Peyer's patch (tissue), 4 donors: Measurements from ENCODE around the gene TAF5L.

Experiments used
- POLR2A ChIP-seq, 2 donors: fragments of 450-650 bp; IDR thresholded peaks; one replicate each; pipeline ENCODE4 v1.5.1; 2017; ENCODE audit warnings: antibody characterized with exemption in 2 of 2, mild to moderate bottlenecking in 2 of 2, moderate library complexity in 2 of 2
- TF ChIP-seq, protein P1 (sequence below), 6 experiments: fragments of 450-650 bp in 4 of 6; fragments of 200-600 bp in 2 of 6; sonication (generic) in 1 of 6; IDR thresholded peaks; one replicate each; pipeline ENCODE4 v1.5.1; 2017 to 2019; ENCODE audit warnings: antibody characterized with exemption in 6 of 6, mild to moderate bottlenecking in 3 of 6, moderate library complexity in 1 of 6

- TF ChIP-seq, protein P1, sequence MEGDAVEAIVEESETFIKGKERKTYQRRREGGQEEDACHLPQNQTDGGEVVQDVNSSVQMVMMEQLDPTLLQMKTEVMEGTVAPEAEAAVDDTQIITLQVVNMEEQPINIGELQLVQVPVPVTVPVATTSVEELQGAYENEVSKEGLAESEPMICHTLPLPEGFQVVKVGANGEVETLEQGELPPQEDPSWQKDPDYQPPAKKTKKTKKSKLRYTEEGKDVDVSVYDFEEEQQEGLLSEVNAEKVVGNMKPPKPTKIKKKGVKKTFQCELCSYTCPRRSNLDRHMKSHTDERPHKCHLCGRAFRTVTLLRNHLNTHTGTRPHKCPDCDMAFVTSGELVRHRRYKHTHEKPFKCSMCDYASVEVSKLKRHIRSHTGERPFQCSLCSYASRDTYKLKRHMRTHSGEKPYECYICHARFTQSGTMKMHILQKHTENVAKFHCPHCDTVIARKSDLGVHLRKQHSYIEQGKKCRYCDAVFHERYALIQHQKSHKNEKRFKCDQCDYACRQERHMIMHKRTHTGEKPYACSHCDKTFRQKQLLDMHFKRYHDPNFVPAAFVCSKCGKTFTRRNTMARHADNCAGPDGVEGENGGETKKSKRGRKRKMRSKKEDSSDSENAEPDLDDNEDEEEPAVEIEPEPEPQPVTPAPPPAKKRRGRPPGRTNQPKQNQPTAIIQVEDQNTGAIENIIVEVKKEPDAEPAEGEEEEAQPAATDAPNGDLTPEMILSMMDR (IDR thresholded peaks at IDR 0.05), result no peak
- no peak for TF ChIP-seq POLR2A (IDR thresholded peaks at IDR 0.05)
Measured at GRCh38 chr1:229600229-229600628, 25.7 kb downstream of the TAF5L start.
